Heart left ventricle (tissue), 16 donors: ENCODE measurements around the gene SLC26A11. TPM values are rescaled to one million over a fixed set of nuclear protein-coding genes. Genes with fewer than 3 reads are reported as not detected.

ENCODE experiments used
- ATAC-seq, 4 donors: fragments of 200-7000 bp; cut with Tn5 transposase; one replicate each; pipeline ENCODE4 v1.9.1; 2020 to 2022; ENCODE audit warnings: moderate library complexity in 4 of 4, mild to moderate bottlenecking in 3 of 4, moderate number of reproducible peaks in 1 of 4
- DNase-seq, 5 donors: peaks; one replicate each; pipeline ENCODE4 v3.0.0-alpha.2; 2020
- H3K27ac ChIP-seq, 12 donors: fragments of 200-600 bp; sonication (generic) in 4 of 12; one replicate each; pipeline versions ENCODE4 v1.5.0 to v1.8.0; 2016 to 2022; ENCODE audit warnings: mild to moderate bottlenecking in 2 of 12
- H3K27me3 ChIP-seq, 9 donors: fragments of 200-600 bp; sonication (generic) in 2 of 9; one replicate each; pipeline versions ENCODE4 v1.5.1 to v1.8.0; 2016 to 2022; ENCODE audit warnings: mild to moderate bottlenecking in 3 of 9
- H3K36me3 ChIP-seq, 9 donors: fragments of 200-600 bp; sonication (generic) in 2 of 9; one replicate each; pipeline versions ENCODE4 v1.5.0 to v1.8.0; 2018 to 2022; ENCODE audit warnings: mild to moderate bottlenecking in 2 of 9
- H3K4me1 ChIP-seq, 12 donors: fragments of 200-600 bp; sonication (generic) in 4 of 12; one replicate each; pipeline versions ENCODE4 v1.5.0 to v1.8.0; 2016 to 2022; ENCODE audit warnings: mild to moderate bottlenecking in 3 of 12
- H3K4me3 ChIP-seq, 12 donors: fragments of 200-600 bp; sonication (generic) in 4 of 12; one replicate each; pipeline versions ENCODE4 v1.5.0 to v1.8.0; 2017 to 2022; ENCODE audit warnings: mild to moderate bottlenecking in 9 of 12, moderate library complexity in 4 of 12
- H3K9me3 ChIP-seq, 12 donors: fragments of 200-600 bp; sonication (generic) in 4 of 12; one replicate each; pipeline versions ENCODE4 v1.5.0 to v1.8.0; 2016 to 2022; ENCODE audit warnings: mild to moderate bottlenecking in 1 of 12
- POLR2A ChIP-seq, 2 donors: fragments of 450-650 bp; IDR thresholded peaks; one replicate each; pipeline ENCODE4 v1.6.1; 2017; ENCODE audit warnings: antibody characterized with exemption in 2 of 2, mild to moderate bottlenecking in 2 of 2, moderate library complexity in 2 of 2
- WGBS, 4 donors: extraction: QIAGEN DNeasy Blood & Tissue Kit in 2 of 4; methylation state at CpG; one replicate each; pipeline versions ENCODE4 v1.1.5 to v1.1.7; 2013 to 2018; 5-methylcytosine and 5-hydroxymethylcytosine counted together
- intact Hi-C, 10 donors: fragments of 100-400 bp; cut with DNase I; formaldehyde crosslinking; loops; one replicate each; pipeline versions ENCODE4 v1.11.1 to v1.14.2; 2022
- polyA plus RNA-seq, 2 donors: library from polyadenylated mRNA; stranded (reverse); fragments of 200-250 nt; gene quantifications; one replicate each; pipeline ENCODE4 v1.2.3, GENCODE V29; 2013
- total RNA-seq, 9 donors: library from RNA; depleted of rRNA in 2 of 9; stranded (reverse); fragments of >200 nt in 2 of 9; fragmentation: NEBNext Ultra II Directional in 3 of 9; extraction: Animal tissue kit (Norgen Biotek cat#: 25700) in 3 of 9; gene quantifications; one replicate each; pipeline versions ENCODE4 v1.1.0 to v1.2.4, GENCODE V29; 2016 to 2023
- TF ChIP-seq, protein P1 (sequence below), 12 donors: fragments of 200-600 bp; sonication (generic) in 4 of 12; IDR thresholded peaks; one replicate each; pipeline versions ENCODE4 v1.5.0 to v1.8.0; 2018 to 2022; ENCODE audit warnings: antibody characterized with exemption in 12 of 12, mild to moderate bottlenecking in 5 of 12
- donor health status: ischemic (EF 13 %, LVEDD 7.1; RV severe dilation, severe dysfunction).
- donor health status: healthy with polysubstance abuse.
- donor health status: DM: no; HTN: yes; CAD: no.
- donor health status: DM: no; HTN: no; CAD: no.
- donor health status: ischemic (EF 25% LVEDD 6.9; RV normal size, moderate dysfunction).
- donor health status: ischemic (EF 25% LVEDD 5.7; RV mildly dilated, moderate dysfunction).
- donor health status: healthy.
- donor health status: DM: yes; HTN: yes; CAD: no.
- donor health status: ischemic (EF 35%, LVEDD 5.7; RV mildly dilated, moderate dysfunction).
- donor health status: nonischemic (EF 11% LVEDD 7.7; RV severe dilation, severe dysfunction).
- donor health status: DM: yes; HTN: yes; CAD: no.
- donor health status: PGD.
- donor health status: ischemic (EF 29% LVEDD 5.4; RV normal size, mild dysfunction).
- donor health status: nonischemic (EF 23%, LVEDD 6.1; RV moderate dilation, normal function).

The SLC26A11 gene
- total and polyA plus RNA-seq, 11 donors = 2.4 to 13.0 (median 4.1) TPM

DNA sequence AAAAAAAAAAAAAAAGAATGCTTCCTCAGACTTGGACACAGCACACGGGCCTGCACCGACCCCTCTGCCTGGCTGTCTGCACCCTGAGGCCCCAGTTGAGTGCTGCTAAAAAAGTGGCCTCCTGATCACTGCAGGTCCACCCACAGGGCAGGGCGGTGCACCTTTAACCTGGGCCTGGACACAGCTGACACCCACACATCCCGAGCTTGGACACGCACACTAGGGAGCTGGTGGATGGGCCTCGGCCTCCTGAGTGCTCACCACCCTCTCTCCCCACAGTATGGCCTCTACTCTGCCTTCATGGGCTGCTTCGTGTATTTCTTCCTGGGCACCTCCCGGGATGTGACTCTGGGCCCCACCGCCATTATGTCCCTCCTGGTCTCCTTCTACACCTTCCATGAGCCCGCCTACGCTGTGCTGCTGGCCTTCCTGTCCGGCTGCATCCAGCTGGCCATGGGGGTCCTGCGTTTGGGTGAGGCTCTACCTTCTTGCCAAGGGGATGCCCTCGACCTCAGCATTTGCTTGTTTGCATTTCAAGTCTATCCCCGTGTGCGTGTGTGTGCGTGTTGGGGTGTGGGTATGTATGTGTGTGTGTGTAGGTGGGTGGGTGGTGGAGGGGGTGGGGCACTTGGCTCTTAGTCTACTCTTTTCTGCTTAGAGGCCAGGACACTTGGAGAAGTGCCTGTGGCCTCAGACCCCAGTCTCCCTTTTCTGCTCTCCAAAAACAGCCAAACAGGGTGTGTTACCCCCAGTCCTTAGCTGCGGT lies 2.3 kb downstream of the SLC26A11 start:
- 89 to 96% (median 93%) methylated on average over 18 of the region's 18 CpGs for WGBS, 4 donors
- Histone ChIP-seq H3K9me3 (no peaks in the 10 kb centered on the region), H3K27me3 (no peaks in the 10 kb centered on the region), H3K4me3 (no peak overlapping the region), H3K27ac (no peak overlapping the region), H3K4me1 (peaks cover 0 to 31% (median 15%) of the 10 kb centered on the region in 12 donors), H3K36me3 (peaks cover 0 to 14% (median 5%) of the 10 kb centered on the region in 9 donors)
- TF ChIP-seq, protein P1, sequence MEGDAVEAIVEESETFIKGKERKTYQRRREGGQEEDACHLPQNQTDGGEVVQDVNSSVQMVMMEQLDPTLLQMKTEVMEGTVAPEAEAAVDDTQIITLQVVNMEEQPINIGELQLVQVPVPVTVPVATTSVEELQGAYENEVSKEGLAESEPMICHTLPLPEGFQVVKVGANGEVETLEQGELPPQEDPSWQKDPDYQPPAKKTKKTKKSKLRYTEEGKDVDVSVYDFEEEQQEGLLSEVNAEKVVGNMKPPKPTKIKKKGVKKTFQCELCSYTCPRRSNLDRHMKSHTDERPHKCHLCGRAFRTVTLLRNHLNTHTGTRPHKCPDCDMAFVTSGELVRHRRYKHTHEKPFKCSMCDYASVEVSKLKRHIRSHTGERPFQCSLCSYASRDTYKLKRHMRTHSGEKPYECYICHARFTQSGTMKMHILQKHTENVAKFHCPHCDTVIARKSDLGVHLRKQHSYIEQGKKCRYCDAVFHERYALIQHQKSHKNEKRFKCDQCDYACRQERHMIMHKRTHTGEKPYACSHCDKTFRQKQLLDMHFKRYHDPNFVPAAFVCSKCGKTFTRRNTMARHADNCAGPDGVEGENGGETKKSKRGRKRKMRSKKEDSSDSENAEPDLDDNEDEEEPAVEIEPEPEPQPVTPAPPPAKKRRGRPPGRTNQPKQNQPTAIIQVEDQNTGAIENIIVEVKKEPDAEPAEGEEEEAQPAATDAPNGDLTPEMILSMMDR (IDR thresholded peaks at IDR 0.05) = no peak
- TF ChIP-seq POLR2A (IDR thresholded peaks at IDR 0.05) = no peak
- intact Hi-C loops = loop anchor here in 2 of 10 donors (5.0 kb wide), 2 partner anchors 40 to 70 kb away; partner anchors contain the start of gene RNF213 (in 1 of the 2)
- DNase-seq = no peak
- ATAC-seq = no peak

DNA sequence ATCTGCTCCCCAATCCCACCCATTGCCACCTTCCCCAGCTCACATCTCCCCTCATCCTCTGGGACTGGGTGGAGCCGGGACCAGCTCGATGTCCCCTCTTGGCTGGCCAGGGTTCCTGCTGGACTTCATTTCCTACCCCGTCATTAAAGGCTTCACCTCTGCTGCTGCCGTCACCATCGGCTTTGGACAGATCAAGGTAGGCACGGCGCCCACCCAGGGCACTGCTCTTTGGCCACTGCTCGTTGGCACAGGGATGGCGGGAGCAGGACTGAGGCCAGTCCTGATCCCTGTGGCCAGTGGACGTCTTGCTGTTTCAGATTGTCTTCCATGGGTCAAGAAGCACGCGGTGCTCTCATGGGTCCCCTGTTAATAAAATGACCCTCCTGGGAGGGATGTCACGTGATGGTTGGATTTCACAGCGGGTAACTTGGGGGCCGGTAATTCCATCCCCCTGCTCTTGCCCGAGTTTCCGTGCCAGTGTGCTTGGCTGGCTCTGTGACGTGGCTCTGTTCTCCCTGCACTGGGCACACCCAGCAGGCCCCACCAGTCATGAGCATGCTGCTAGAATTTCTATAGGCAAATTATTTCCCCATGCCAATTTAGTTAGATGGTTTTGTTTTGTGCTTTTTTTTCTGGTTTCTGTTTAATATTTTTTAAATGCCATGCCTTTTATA lies 3.1 kb downstream of the SLC26A11 start:
- DNase-seq = no peak
- intact Hi-C loops = loop anchor here in 2 of 10 donors (5.0 kb wide), 2 partner anchors 39 to 71 kb away; partner anchors contain the start of gene RNF213 (in 1 of the 2)
- TF ChIP-seq, protein P1 (IDR thresholded peaks at IDR 0.05) = no peak
- TF ChIP-seq POLR2A (IDR thresholded peaks at IDR 0.05) = no peak
- no peak overlapping the region for H3K4me3 ChIP-seq
- H3K27me3 ChIP-seq = no peaks in the 10 kb centered on the region
- H3K27ac ChIP-seq = no peak overlapping the region
- H3K4me1 ChIP-seq = peaks cover 0 to 24% (median 15%) of the 10 kb centered on the region in 12 donors
- no peak for ATAC-seq
- H3K36me3 ChIP-seq = peaks cover 0 to 17% (median 8%) of the 10 kb centered on the region in 9 donors
- H3K9me3 ChIP-seq = no peaks in the 10 kb centered on the region
- WGBS, 4 donors = 91 to 93% (median 92%) methylated on average over 18 of the region's 18 CpGs

DNA sequence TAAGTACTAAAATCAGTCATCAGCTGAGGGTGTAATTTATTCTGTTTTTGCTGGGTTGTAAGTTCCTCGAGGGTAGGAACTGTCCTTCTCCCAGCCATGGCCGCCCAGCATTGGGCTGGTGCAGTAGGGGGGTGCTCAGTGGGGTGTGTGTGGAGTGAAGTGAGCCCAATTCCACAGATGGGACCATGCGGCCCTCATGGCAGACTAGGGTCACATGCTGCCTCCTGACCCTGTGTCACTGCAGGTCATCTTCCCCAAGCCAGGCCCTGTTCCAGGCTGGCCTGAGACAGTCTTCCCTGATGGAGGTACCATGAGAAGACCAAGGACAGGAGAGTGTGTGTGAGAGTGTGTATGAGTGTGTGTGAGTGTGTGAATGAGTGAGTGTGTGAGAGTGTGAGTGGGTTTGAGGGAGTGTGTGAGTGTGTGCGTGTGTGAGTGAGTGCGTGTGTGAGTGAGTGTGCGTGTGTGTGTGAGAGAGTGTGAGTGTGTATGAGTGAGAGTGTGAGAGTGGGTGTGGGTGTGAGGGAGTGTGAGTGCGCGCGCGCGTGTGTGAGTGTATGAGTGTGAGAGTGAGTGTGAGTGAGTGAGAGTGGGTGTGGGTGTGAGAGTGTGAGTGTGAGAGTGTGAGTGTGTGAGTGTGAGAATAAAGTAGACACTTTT lies 3.7 kb downstream of the SLC26A11 start:
- TF ChIP-seq, protein P1 (IDR thresholded peaks at IDR 0.05) = no peak
- TF ChIP-seq POLR2A (IDR thresholded peaks at IDR 0.05) = no peak
- H3K9me3 ChIP-seq = no peaks in the 10 kb centered on the region
- no peak overlapping the region for H3K4me3 ChIP-seq
- ATAC-seq (no peak), DNase-seq (no peak)
- H3K36me3 ChIP-seq = peaks cover 0 to 22% (median 6%) of the 10 kb centered on the region in 9 donors
- intact Hi-C loops = loop anchor here in 2 of 10 donors (5.0 kb wide), 2 partner anchors 38 to 72 kb away; partner anchors contain the start of gene RNF213 (in 1 of the 2)
- no peaks in the 10 kb centered on the region for H3K27me3 ChIP-seq
- 81 to 97% (median 91%) methylated on average over 11 of the region's 11 CpGs for WGBS, 4 donors
- peaks cover 0 to 21% (median 14%) of the 10 kb centered on the region in 12 donors for H3K4me1 ChIP-seq
- no peak overlapping the region for H3K27ac ChIP-seq
